GM23338 (cell line): ENCODE data around the gene PRKD3. TPM values are rescaled to one million over a fixed set of nuclear protein-coding genes. Genes with fewer than 3 reads are reported as not detected.

ENCODE experiments used
- ATAC-seq: fragments of 200-7000 bp; cut with Tn5 transposase; 3 replicates; pipeline ENCODE4 v1.9.1; 2020
- DNase-seq: peaks from one replicate; pipeline ENCODE4 v3.0.0-alpha.2; 2015; ENCODE audit warnings: low spot score
- H2AFZ ChIP-seq: fragments of 200-600 bp; sonication (generic); 2 replicates; pipeline ENCODE4 v1.8.0; 2016; ENCODE audit warnings: antibody characterized with exemption, mild to moderate bottlenecking, moderate library complexity
- H3F3A ChIP-seq: fragments of 200-600 bp; sonication (generic); replicated peaks from 2 replicates; pipeline ENCODE4 v1.8.0; 2017; ENCODE audit warnings: antibody characterized with exemption, mixed run types, low read depth
- H3K27ac ChIP-seq: fragments of 200-600 bp; sonication (generic); 2 replicates; pipeline ENCODE4 v1.6.1; 2016; ENCODE audit warnings: low read depth
- H3K27me3 ChIP-seq: fragments of 200-600 bp; sonication (generic); 2 replicates; pipeline ENCODE4 v1.8.0; 2016; ENCODE audit warnings: mild to moderate bottlenecking, mixed run types, moderate library complexity; ENCODE audit not compliant: insufficient read depth
- H3K36me3 ChIP-seq: fragments of 200-600 bp; sonication (generic); 2 replicates; pipeline ENCODE4 v1.8.0; 2016; ENCODE audit warnings: mild to moderate bottlenecking; ENCODE audit not compliant: insufficient read depth
- H3K4me1 ChIP-seq: fragments of 200-600 bp; sonication (generic); 2 replicates; pipeline ENCODE4 v1.8.0; 2016; ENCODE audit warnings: mild to moderate bottlenecking, moderate library complexity; ENCODE audit not compliant: insufficient read depth
- H3K4me2 ChIP-seq: fragments of 200-600 bp; sonication (generic); 2 replicates; pipeline ENCODE4 v1.7.1; 2017; ENCODE audit warnings: mixed run types
- H3K4me3 ChIP-seq: fragments of 200-600 bp; sonication (generic); 2 replicates; pipeline ENCODE4 v1.6.1; 2016; ENCODE audit warnings: mixed run types
- H3K79me2 ChIP-seq: fragments of 200-600 bp; sonication (generic); replicated peaks from 2 replicates; pipeline ENCODE4 v1.8.0; 2017; ENCODE audit warnings: mild to moderate bottlenecking; ENCODE audit not compliant: insufficient read depth
- H3K9me2 ChIP-seq: fragments of 200-600 bp; sonication (generic); 2 replicates; pipeline ENCODE4 v1.8.0; 2017; ENCODE audit not compliant: insufficient read depth
- H4K20me1 ChIP-seq: fragments of 200-600 bp; sonication (generic); replicated peaks from 2 replicates; pipeline ENCODE4 v1.8.0; 2017; ENCODE audit warnings: mild to moderate bottlenecking; ENCODE audit not compliant: insufficient read depth
- H3K27ac Mint-ChIP-seq: 2 replicates; pipeline ENCODE4 v1.8.0; 2020; ENCODE audit warnings: inconsistent platforms, mild to moderate bottlenecking, moderate library complexity, mixed read lengths
- H3K27me3 Mint-ChIP-seq: 3 replicates; pipeline ENCODE4 v1.8.0; 2022; ENCODE audit warnings: low read depth, mild to moderate bottlenecking, moderate library complexity, mixed read lengths, inconsistent platforms; ENCODE audit not compliant: insufficient read depth, poor library complexity
- H3K36me3 Mint-ChIP-seq: 3 replicates; pipeline ENCODE4 v1.8.0; 2021; ENCODE audit warnings: low read depth, mild to moderate bottlenecking, inconsistent platforms, moderate library complexity, mixed read lengths
- H3K4me1 Mint-ChIP-seq: 3 replicates; pipeline ENCODE4 v1.8.0; 2020; ENCODE audit warnings: mild to moderate bottlenecking, inconsistent platforms, mixed read lengths
- H3K4me3 Mint-ChIP-seq: 3 replicates; pipeline ENCODE4 v1.8.0; 2021; ENCODE audit warnings: moderate library complexity, mild to moderate bottlenecking, inconsistent platforms, mixed read lengths
- H3K9me3 Mint-ChIP-seq: 3 replicates; pipeline ENCODE4 v1.8.0; 2020; ENCODE audit warnings: moderate library complexity, mild to moderate bottlenecking, inconsistent platforms, mixed read lengths
- CREB1 ChIP-seq: fragments of 250-450 bp; sonication (Bioruptor Pico); IDR thresholded peaks from 2 replicates; pipeline ENCODE4 v1.5.0; 2020; ENCODE audit warnings: low read depth, mild to moderate bottlenecking, moderate library complexity
- EZH2 ChIP-seq: fragments of 200-600 bp; sonication (generic); IDR thresholded peaks from one replicate; pipeline ENCODE4 v1.8.0; 2017; ENCODE audit warnings: antibody characterized with exemption, mild to moderate bottlenecking, low read depth; ENCODE audit not compliant: unreplicated experiment
- EZH2phosphoT487 ChIP-seq: fragments of 200-600 bp; sonication (generic); IDR thresholded peaks from one replicate; pipeline ENCODE4 v1.8.1; 2018; ENCODE audit warnings: antibody characterized with exemption; ENCODE audit not compliant: unreplicated experiment
- STAT1 ChIP-seq: IDR thresholded peaks from one replicate; pipeline ENCODE4 v1.6.1; 2016; ENCODE audit warnings: antibody characterized with exemption; ENCODE audit not compliant: unreplicated experiment
- ZNF331 ChIP-seq: fragments of 250-450 bp; sonication (Bioruptor Pico); IDR thresholded peaks from 2 replicates; pipeline ENCODE4 v1.5.0; 2020; ENCODE audit warnings: low read depth, mild to moderate bottlenecking, moderate library complexity
- polyA plus RNA-seq: library from polyadenylated mRNA; unstranded; fragments of >200 nt; fragmentation: Nextera tagmentation; extraction: Ambion mirVana; gene quantifications from 2 replicates; pipeline ENCODE4 v1.2.1, GENCODE V29; 2016
- total RNA-seq: library from RNA; depleted of rRNA; stranded (reverse); fragments of >200 nt; shearing (Covaris generic); gene quantifications from 2 replicates; pipeline ENCODE4 v1.2.3, GENCODE V29; 2014
- TF ChIP-seq, protein P1 (sequence below), 2 experiments: fragments of 200-600 bp in 1 of 2; sonication (generic) in 1 of 2; conservative IDR thresholded peaks; 2 replicates each; pipeline versions ENCODE4 v1.5.1 to v1.6.1; 2016 to 2017; ENCODE audit warnings: antibody characterized with exemption in 2 of 2, low read depth in 2 of 2, mild to moderate bottlenecking in 2 of 2, moderate library complexity in 1 of 2
- TF ChIP-seq, protein P2 (sequence below): fragments of 250-450 bp; sonication (Bioruptor Pico); IDR thresholded peaks from 2 replicates; pipeline ENCODE4 v1.5.0; 2020; ENCODE audit warnings: mild to moderate bottlenecking, moderate library complexity

Gene PRKD3
- total and polyA plus RNA-seq, 2 experiments from 2014 or later: 59.7 to 77.0 TPM

DNA sequence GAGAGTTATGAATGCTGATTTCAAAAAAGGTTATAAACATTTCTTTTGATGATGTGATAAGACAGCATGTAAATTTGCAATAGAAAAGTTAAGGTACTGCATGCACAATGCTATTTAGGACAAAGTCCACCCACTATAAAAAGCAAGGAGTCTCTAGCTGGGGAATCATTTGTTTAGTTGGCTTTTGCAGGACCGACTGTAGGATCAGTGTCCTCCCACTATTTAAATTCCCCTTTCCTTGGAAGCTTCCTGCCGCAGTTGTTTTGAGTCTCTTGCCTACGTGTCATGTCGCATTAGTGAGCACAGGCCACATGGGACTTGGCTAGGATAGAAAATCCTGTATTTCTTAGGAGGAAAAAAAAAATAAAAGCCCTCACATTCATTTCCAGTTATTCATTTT lies 32.9 kb upstream of the PRKD3 start:
- no peaks in the 10 kb centered on the region for H3F3A ChIP-seq
- Mint-ChIP-seq H3K27ac (no peak overlapping the region), H3K9me3 (no peaks in the 10 kb centered on the region), H3K4me1 (peaks cover 9% of the 10 kb centered on the region), H3K27me3 (peaks cover 6% of the 10 kb centered on the region), H3K4me3 (no peak overlapping the region), H3K36me3 (no peaks in the 10 kb centered on the region)
- DNase-seq (peak; percentile 20), ATAC-seq (no peak)
- H3K79me2 ChIP-seq: no peaks in the 10 kb centered on the region
- TF ChIP-seq, protein P1, sequence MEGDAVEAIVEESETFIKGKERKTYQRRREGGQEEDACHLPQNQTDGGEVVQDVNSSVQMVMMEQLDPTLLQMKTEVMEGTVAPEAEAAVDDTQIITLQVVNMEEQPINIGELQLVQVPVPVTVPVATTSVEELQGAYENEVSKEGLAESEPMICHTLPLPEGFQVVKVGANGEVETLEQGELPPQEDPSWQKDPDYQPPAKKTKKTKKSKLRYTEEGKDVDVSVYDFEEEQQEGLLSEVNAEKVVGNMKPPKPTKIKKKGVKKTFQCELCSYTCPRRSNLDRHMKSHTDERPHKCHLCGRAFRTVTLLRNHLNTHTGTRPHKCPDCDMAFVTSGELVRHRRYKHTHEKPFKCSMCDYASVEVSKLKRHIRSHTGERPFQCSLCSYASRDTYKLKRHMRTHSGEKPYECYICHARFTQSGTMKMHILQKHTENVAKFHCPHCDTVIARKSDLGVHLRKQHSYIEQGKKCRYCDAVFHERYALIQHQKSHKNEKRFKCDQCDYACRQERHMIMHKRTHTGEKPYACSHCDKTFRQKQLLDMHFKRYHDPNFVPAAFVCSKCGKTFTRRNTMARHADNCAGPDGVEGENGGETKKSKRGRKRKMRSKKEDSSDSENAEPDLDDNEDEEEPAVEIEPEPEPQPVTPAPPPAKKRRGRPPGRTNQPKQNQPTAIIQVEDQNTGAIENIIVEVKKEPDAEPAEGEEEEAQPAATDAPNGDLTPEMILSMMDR (conservative IDR thresholded peaks at IDR 0.05; ENCODE audit: low read depth in 2 of 2): no peak
- no peak overlapping the region for H3K27ac ChIP-seq
- no peak overlapping the region for H2AFZ ChIP-seq
- no peaks in the 10 kb centered on the region for H3K9me2 ChIP-seq
- no peak overlapping the region for H3K4me2 ChIP-seq
- no peaks in the 10 kb centered on the region for H3K36me3 ChIP-seq
- H3K4me3 ChIP-seq: no peak overlapping the region
- H3K4me1 ChIP-seq: peaks cover 5% of the 10 kb centered on the region; the same call in 1 of the 2 replicates
- no peaks in the 10 kb centered on the region for H4K20me1 ChIP-seq
- H3K27me3 ChIP-seq: no peaks in the 10 kb centered on the region

DNA sequence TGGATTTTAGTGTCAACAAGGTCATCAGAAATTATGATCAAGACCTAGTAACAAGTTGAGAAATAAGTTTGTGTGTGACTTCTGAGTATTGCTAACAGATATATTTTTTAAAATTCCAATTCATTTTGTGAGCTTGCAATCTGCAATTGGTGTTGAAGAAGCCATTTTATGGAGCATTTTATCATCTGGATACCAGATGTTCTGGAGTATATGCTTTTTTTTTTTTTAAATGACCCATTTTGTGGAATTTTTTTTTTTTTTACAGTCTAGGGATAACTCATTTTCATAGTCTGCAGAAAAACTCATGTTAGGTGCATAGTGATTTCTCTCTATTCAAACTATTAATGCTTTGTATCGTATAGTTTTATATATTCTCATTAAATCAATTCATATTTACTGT lies 32.4 kb upstream of the PRKD3 start:
- Histone ChIP-seq H3K36me3 (no peaks in the 10 kb centered on the region), H4K20me1 (no peaks in the 10 kb centered on the region), H3K27ac (no peak overlapping the region), H3K79me2 (no peaks in the 10 kb centered on the region), H2AFZ (no peak overlapping the region), H3F3A (no peaks in the 10 kb centered on the region), H3K4me3 (no peak overlapping the region), H3K4me2 (no peak overlapping the region), H3K4me1 (peaks cover 5% of the 10 kb centered on the region; the same call in 1 of the 2 replicates), H3K27me3 (no peaks in the 10 kb centered on the region), H3K9me2 (no peaks in the 10 kb centered on the region)
- ATAC-seq: no peak
- H3K4me1 Mint-ChIP-seq: peaks cover 9% of the 10 kb centered on the region
- no peaks in the 10 kb centered on the region for H3K36me3 Mint-ChIP-seq
- TF ChIP-seq EZH2phosphoT487 (no peak), EZH2 (no peak), CREB1 (no peak), ZNF331 (CRISPR knock-in tag) (no peak), STAT1 (no peak)
- TF ChIP-seq, protein P1 (conservative IDR thresholded peaks at IDR 0.05; ENCODE audit: low read depth in 2 of 2): no peak
- TF ChIP-seq, protein P2, sequence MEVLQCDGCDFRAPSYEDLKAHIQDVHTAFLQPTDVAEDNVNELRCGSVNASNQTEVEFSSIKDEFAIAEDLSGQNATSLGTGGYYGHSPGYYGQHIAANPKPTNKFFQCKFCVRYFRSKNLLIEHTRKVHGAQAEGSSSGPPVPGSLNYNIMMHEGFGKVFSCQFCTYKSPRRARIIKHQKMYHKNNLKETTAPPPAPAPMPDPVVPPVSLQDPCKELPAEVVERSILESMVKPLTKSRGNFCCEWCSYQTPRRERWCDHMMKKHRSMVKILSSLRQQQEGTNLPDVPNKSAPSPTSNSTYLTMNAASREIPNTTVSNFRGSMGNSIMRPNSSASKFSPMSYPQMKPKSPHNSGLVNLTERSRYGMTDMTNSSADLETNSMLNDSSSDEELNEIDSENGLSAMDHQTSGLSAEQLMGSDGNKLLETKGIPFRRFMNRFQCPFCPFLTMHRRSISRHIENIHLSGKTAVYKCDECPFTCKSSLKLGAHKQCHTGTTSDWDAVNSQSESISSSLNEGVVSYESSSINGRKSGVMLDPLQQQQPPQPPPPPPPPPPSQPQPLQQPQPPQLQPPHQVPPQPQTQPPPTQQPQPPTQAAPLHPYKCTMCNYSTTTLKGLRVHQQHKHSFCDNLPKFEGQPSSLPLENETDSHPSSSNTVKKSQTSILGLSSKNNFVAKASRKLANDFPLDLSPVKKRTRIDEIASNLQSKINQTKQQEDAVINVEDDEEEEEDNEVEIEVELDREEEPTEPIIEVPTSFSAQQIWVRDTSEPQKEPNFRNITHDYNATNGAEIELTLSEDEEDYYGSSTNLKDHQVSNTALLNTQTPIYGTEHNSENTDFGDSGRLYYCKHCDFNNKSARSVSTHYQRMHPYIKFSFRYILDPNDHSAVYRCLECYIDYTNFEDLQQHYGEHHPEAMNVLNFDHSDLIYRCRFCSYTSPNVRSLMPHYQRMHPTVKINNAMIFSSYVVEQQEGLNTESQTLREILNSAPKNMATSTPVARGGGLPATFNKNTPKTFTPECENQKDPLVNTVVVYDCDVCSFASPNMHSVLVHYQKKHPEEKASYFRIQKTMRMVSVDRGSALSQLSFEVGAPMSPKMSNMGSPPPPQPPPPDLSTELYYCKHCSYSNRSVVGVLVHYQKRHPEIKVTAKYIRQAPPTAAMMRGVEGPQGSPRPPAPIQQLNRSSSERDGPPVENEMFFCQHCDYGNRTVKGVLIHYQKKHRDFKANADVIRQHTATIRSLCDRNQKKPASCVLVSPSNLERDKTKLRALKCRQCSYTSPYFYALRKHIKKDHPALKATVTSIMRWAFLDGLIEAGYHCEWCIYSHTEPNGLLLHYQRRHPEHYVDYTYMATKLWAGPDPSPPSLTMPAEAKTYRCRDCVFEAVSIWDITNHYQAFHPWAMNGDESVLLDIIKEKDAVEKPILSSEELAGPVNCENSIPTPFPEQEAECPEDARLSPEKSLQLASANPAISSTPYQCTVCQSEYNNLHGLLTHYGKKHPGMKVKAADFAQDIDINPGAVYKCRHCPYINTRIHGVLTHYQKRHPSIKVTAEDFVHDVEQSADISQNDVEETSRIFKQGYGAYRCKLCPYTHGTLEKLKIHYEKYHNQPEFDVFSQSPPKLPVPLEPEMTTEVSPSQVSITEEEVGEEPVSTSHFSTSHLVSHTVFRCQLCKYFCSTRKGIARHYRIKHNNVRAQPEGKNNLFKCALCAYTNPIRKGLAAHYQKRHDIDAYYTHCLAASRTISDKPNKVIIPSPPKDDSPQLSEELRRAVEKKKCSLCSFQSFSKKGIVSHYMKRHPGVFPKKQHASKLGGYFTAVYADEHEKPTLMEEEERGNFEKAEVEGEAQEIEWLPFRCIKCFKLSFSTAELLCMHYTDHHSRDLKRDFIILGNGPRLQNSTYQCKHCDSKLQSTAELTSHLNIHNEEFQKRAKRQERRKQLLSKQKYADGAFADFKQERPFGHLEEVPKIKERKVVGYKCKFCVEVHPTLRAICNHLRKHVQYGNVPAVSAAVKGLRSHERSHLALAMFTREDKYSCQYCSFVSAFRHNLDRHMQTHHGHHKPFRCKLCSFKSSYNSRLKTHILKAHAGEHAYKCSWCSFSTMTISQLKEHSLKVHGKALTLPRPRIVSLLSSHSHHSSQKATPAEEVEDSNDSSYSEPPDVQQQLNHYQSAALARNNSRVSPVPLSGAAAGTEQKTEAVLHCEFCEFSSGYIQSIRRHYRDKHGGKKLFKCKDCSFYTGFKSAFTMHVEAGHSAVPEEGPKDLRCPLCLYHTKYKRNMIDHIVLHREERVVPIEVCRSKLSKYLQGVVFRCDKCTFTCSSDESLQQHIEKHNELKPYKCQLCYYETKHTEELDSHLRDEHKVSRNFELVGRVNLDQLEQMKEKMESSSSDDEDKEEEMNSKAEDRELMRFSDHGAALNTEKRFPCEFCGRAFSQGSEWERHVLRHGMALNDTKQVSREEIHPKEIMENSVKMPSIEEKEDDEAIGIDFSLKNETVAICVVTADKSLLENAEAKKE (CRISPR knock-in tag): no peak
- H3K27ac Mint-ChIP-seq: no peak overlapping the region
- H3K4me3 Mint-ChIP-seq: no peak overlapping the region
- DNase-seq: no peak
- H3K9me3 Mint-ChIP-seq: no peaks in the 10 kb centered on the region
- H3K27me3 Mint-ChIP-seq: peaks cover 6% of the 10 kb centered on the region
